A673 (cell line): ENCODE results near the gene ADAMTSL2.

Experiments used
- CTCF ChIP-seq: fragments of 300-800, 200-600 bp; sonication (generic); conservative IDR thresholded peaks from 2 replicates; pipeline ENCODE4 v1.5.1; 2017; ENCODE audit warnings: low read depth, mild to moderate bottlenecking, antibody characterized with exemption, low read length, moderate library complexity, mixed read lengths
- EZH2 ChIP-seq: fragments of 200-600 bp; sonication (generic); IDR thresholded peaks from 2 replicates; pipeline ENCODE4 v1.6.1; 2017; ENCODE audit warnings: borderline replicate concordance, low read depth, mild to moderate bottlenecking, mixed read lengths, antibody characterized with exemption, low read length; ENCODE audit not compliant: poor library complexity, severe bottlenecking

GRCh38 chr9:133538851-133539833 lies 4.6 kb downstream of the ADAMTSL2 start:
- TF ChIP-seq CTCF (no peak), EZH2 (no peak)
